Effector memory CD4-positive, alpha-beta T cell (primary cell): ENCODE results near the gene CPS1.

ENCODE experiments used
- DNase-seq, 3 donors: peaks; one replicate each; pipeline ENCODE4 v3.0.0-alpha.2; 2020
- H3K27ac ChIP-seq: 2 replicates; pipeline ENCODE4 v1.7.0; 2013; ENCODE audit warnings: mild to moderate bottlenecking, low read length, moderate library complexity; ENCODE audit not compliant: insufficient read depth, poor library complexity, severe bottlenecking
- H3K27me3 ChIP-seq: replicated peaks from 2 replicates; pipeline ENCODE4 v1.7.0; 2013; ENCODE audit warnings: mild to moderate bottlenecking, low read length; ENCODE audit not compliant: insufficient read depth, control insufficient read depth, poor library complexity, severe bottlenecking
- H3K36me3 ChIP-seq: 2 replicates; pipeline ENCODE4 v1.7.0; 2013; ENCODE audit warnings: mild to moderate bottlenecking, low read length, moderate library complexity; ENCODE audit not compliant: control insufficient read depth, insufficient read depth
- H3K4me1 ChIP-seq: 2 replicates; pipeline ENCODE4 v1.7.0; 2013; ENCODE audit warnings: low read length, mild to moderate bottlenecking; ENCODE audit not compliant: control insufficient read depth, insufficient read depth, poor library complexity, severe bottlenecking
- H3K4me3 ChIP-seq: 2 replicates; pipeline ENCODE4 v1.7.0; 2013; ENCODE audit warnings: low read length, low read depth, mild to moderate bottlenecking; ENCODE audit not compliant: insufficient read depth, poor library complexity, severe bottlenecking
- H3K9me3 ChIP-seq: 2 replicates; pipeline ENCODE4 v1.7.0; 2013; ENCODE audit warnings: mild to moderate bottlenecking, low read length, moderate library complexity; ENCODE audit not compliant: control insufficient read depth

Gene CPS1

GRCh38 chr2:210561475-210561874 lies 5.1 kb downstream of the CPS1 start:
- no peak overlapping the region for H3K27ac ChIP-seq
- H3K4me1 ChIP-seq, result no peaks in the 10 kb centered on the region
- H3K4me3 ChIP-seq, result no peak overlapping the region
- DNase-seq, result no peak
- no peaks in the 10 kb centered on the region for H3K27me3 ChIP-seq
- H3K36me3 ChIP-seq, result no peaks in the 10 kb centered on the region
- H3K9me3 ChIP-seq, result no peaks in the 10 kb centered on the region

GRCh38 chr2:210562091-210562490 lies 5.7 kb downstream of the CPS1 start:
- H3K9me3 ChIP-seq, result no peaks in the 10 kb centered on the region
- no peaks in the 10 kb centered on the region for H3K27me3 ChIP-seq
- H3K36me3 ChIP-seq, result no peaks in the 10 kb centered on the region
- no peak overlapping the region for H3K4me3 ChIP-seq
- H3K27ac ChIP-seq, result no peak overlapping the region
- H3K4me1 ChIP-seq, result no peaks in the 10 kb centered on the region
- DNase-seq, result no peak

- Histone ChIP-seq H3K4me1 (no peaks in the 10 kb centered on the region), H3K9me3 (no peaks in the 10 kb centered on the region), H3K4me3 (no peak overlapping the region), H3K27ac (no peak overlapping the region), H3K36me3 (no peaks in the 10 kb centered on the region), H3K27me3 (no peaks in the 10 kb centered on the region)
- DNase-seq, result no peak
These were observed 6.2 kb downstream of the CPS1 start for GRCh38 chr2:210562502-210563080.

GRCh38 chr2:210567279-210567678 lies 10.9 kb downstream of the CPS1 start:
- Histone ChIP-seq H3K4me1 (no peaks in the 10 kb centered on the region), H3K9me3 (no peaks in the 10 kb centered on the region)
- no peak for DNase-seq

GRCh38 chr2:210568108-210568507 lies 11.7 kb downstream of the CPS1 start:
- DNase-seq, result no peak

More at GRCh38 chr2:210567279-210567678, 10.9 kb downstream of the CPS1 start:
- Histone ChIP-seq H3K36me3 (no peaks in the 10 kb centered on the region), H3K27ac (no peak overlapping the region), H3K27me3 (no peaks in the 10 kb centered on the region), H3K4me3 (no peak overlapping the region)

GRCh38 chr2:210577263-210578071 lies 21.1 kb downstream of the CPS1 start:
- Histone ChIP-seq H3K27ac (no peak overlapping the region), H3K9me3 (no peaks in the 10 kb centered on the region), H3K4me3 (no peak overlapping the region), H3K36me3 (no peaks in the 10 kb centered on the region), H3K27me3 (no peaks in the 10 kb centered on the region), H3K4me1 (no peaks in the 10 kb centered on the region)
- no peak for DNase-seq

More at GRCh38 chr2:210568108-210568507, 11.7 kb downstream of the CPS1 start:
- no peaks in the 10 kb centered on the region for H3K4me1 ChIP-seq
- H3K36me3 ChIP-seq, result no peaks in the 10 kb centered on the region
- H3K4me3 ChIP-seq, result no peak overlapping the region
- H3K27ac ChIP-seq, result no peak overlapping the region
- no peaks in the 10 kb centered on the region for H3K27me3 ChIP-seq
- no peaks in the 10 kb centered on the region for H3K9me3 ChIP-seq

- Histone ChIP-seq H3K4me1 (no peaks in the 10 kb centered on the region), H3K4me3 (no peak overlapping the region), H3K27ac (no peak overlapping the region), H3K36me3 (no peaks in the 10 kb centered on the region), H3K27me3 (no peaks in the 10 kb centered on the region), H3K9me3 (no peaks in the 10 kb centered on the region)
- DNase-seq, result no peak
These were observed 28.4 kb downstream of the CPS1 start for GRCh38 chr2:210584834-210585233.

GRCh38 chr2:210586381-210586780 lies 30.0 kb downstream of the CPS1 start:
- Histone ChIP-seq H3K4me3 (no peak overlapping the region), H3K36me3 (no peaks in the 10 kb centered on the region), H3K27me3 (no peaks in the 10 kb centered on the region), H3K27ac (no peak overlapping the region), H3K4me1 (no peaks in the 10 kb centered on the region), H3K9me3 (no peaks in the 10 kb centered on the region)
- DNase-seq, result no peak

- H3K36me3 ChIP-seq, result no peaks in the 10 kb centered on the region
- no peaks in the 10 kb centered on the region for H3K9me3 ChIP-seq
These were observed 35.3 kb downstream of the CPS1 start for GRCh38 chr2:210591663-210592062.

GRCh38 chr2:210592726-210593125 lies 36.3 kb downstream of the CPS1 start:
- Histone ChIP-seq H3K27me3 (no peaks in the 10 kb centered on the region), H3K36me3 (no peaks in the 10 kb centered on the region), H3K4me1 (no peaks in the 10 kb centered on the region), H3K9me3 (no peaks in the 10 kb centered on the region), H3K27ac (no peak overlapping the region), H3K4me3 (no peak overlapping the region)
- DNase-seq, result no peak

More at GRCh38 chr2:210591663-210592062, 35.3 kb downstream of the CPS1 start:
- H3K27me3 ChIP-seq, result no peaks in the 10 kb centered on the region
- DNase-seq, result no peak
- no peaks in the 10 kb centered on the region for H3K4me1 ChIP-seq
- no peak overlapping the region for H3K27ac ChIP-seq
- no peak overlapping the region for H3K4me3 ChIP-seq
